ENCODE results near the gene CXCR6.
A peak's percentile ranks its signal among the peaks of the same experiment; 100 is the strongest.
"Not testable (repeated sequence)": the region's sequence is repeated elsewhere in the genome, so short reads cannot be mapped to it uniquely, and the experiment has no call there.

Gene CXCR6

DNA sequence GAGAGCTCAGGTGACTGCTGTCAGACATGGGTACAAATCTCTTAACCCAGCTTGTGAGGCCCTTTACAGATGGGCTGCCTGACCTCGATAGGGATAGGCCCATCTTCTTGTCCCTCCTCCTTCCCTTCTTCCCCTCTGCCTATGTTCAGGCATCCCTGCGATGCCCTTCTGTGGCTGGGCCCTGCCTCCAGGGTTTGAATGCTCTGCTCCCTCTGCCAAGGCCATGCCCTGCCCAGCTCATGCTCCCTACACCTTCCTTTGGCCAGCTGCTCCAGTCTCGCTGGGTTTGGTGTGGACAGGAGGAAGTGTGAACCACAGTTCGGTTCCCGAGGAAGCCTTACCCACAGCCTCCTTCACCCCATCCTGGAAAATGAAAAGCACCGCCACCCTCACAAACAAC lies 48.1 kb downstream of the CXCR6 start:
- DNase-seq: no peak

DNA sequence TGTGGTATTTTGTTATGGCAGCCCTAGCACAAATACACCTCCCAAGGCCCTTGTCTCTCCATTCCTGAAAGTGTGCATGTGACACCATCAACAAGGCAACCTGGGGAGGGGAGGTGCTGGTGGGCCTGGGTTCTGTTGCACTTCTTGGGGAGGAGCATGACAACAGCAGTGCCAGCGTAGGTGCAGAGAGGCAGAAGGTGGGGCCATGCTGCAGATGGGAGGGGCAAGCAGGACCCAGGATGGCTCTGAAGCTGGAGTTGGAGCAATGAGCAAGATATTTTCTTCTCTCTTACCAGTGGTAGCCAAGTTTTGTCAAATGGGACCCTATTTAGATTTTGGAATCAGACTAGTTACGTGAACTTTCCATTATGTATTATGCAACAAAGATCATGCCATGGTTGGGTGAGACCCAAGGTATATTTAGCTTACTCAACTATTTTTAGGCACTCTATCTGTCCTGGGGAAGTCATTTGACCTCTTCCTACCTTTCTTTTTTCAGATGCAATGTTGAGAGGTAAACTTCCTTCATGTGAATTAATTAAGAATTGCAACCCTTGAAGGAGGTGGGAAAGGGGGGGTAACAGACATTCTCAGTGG lies 49.0 kb downstream of the CXCR6 start:
- DNase-seq: no peak

DNA sequence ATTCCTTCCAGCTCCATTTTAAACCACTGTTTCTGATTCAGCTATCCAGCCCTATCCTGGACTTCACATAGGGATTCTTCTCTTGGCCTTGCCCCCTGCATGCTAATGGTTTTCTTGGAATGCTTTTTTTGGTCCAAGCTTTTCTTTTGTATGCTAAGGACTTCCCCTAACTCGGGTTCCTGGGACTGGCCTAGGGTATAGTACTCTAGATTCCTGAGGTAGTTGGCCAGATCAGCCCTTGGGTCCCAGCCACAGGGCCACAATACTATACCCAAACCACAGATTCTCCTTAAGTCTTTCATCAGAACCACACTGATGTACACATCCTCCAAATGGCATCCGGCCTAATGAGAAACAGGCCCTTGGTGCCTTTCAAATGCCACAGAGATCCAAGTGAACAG lies 49.6 kb downstream of the CXCR6 start:
- no peak for DNase-seq

DNA sequence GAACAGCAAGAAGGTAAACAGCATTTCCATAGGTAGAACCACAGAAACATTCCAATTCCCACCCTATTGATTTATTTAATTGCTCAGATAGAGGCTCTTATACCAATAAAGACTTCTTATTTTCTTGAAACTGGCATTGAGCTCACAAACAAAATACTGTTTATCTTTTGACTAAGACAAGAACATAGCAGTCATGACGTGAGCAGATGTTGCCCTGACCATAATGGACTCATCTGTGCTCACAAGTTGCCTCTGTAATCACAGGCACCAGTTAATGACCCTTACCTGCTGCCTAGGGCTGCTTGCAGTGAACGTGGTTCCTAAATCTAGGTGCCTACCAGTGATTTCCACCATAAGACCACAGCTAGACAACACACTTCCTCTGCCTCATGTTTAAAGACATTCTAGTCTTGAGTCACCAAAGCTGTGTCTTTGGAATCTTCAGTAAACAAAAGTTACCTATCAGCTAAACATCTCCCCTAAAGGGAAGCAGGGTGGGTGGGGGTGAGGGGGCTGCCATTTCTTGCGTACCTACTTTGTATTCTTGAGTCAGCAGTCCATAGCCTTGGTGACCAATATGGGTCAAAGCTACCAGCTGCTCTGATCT lies 50.3 kb downstream of the CXCR6 start:
- DNase-seq: no peak

DNA sequence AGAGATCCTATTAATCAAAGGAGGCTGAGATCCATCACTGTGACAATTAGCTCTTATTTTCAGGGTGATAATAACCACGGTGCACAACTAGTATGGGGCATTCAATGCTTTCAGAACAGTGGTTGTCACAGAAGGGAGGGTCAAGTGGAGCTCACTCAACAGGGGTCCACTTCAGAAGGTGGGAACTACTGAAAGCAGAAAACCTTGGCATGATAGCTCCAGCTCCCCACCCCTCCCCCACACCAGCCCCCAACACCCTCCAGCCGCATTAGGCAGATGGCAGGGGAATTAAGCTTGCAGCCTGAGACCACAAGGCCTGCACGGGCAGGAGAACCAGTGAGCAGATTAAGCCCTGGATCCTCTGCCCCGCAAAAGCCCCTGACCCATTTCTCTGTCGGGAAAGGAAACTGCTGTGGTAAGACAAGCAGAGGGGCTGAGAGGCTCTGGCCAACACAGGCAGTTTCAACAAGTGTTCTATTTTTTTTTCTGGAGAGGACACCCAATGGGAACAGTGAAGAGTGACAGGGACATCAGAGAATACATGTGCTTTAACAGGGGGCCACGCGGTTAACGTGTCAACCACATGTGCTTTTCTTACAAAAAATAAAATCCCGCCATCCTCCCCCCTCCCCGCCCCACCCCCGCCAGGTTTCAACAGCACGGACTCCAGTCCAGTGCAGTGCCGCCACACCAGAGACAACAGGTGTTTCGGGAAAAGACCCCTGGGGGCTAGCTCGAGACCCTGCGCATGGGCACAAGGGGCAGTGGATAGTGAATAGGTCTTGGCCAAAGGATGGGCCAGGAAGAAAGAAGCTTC lies 51.4 kb downstream of the CXCR6 start:
- DNase-seq: peak; percentile 72

DNA sequence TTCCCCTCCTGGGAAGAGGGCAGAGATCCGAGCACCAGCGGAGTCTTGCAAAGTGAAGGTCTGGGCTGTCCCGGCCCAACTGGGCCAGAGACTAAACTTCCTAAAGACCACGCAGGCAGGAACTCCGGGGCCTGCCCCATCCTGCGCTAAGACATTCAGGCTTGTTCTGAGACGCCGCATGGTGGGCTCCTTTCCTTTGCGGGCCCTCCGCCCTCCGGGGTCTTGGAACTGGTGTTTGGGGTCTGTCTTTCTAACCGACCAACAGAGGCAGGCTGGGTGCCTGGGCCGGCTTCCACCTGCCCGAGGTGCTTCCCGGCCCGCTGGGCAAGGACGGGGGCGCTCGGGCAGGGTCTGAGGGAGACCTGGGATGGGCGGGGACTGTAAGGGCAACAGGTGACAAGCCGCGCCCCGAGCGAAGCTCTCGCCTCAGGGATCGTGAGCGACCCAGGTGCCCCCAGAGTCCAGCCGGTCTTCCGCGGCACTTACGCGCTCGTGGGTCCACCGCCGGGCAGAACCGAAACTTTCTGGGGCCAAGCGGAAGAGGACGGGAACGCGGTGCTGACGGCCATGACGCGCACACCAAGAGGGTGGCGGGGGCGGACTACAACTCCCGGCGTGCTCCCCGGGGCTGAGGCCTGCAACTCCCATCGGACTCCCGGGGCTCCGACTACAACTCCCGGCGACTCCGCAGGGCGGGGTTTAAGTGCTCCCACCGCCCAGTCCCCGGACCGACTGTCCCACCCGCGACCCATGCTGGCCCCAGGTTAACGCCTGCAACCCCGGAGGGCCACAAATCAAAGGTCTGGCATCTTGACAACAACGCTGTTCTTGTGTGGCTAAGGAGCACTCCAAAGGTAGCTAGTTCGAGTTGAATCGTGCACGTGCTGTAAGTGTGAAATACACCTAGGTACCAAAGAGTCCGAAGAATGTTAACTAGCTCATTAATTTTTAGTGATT lies 52.2 kb downstream of the CXCR6 start, which contains the start of gene FYCO1:
TSS of gene FYCO1 (minus strand) at position 589 of the 957 bp plus-strand sequence. CDS start 10,914 bp downstream, outside the sequence.
- peak; percentile 92 for DNase-seq

DNA sequence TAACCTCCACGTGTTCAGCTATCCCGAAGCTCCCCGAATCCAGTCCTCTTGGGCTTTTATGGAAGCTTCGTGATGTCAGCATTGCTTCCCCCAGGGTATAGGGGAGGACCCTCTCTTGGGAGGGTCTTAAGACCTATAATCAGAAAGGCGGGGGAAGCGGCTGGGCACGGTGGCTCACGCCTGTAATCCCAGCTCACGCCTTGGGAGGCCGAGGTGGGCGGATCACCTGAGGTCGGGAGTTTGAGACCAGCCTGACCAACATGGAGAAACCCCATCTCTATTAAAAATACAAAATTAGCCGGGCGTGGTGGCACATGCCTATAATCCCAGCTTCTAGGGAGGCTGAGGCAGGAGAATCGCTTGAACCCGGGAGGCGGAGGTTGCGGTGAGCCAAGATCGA lies 54.2 kb downstream of the CXCR6 start:
- not testable (repeated sequence) for DNase-seq

DNA sequence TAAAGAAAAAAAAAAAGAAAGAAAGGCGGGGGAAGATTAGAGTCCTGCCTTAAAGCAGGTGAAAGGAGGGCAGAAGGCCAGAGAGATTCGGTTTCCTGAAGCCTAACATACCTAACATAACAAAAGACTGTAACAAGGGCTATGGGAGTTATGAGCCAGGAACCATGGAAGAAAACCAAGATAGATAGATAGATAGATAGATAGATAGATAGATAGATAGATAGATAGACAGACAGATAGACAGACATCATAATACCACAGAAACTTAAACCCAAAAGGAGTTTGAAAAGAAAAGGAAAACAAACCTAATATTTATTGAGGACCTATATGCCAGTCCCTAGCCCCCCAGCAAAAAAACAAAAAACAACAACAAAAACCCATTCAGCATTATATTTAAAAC lies 54.7 kb downstream of the CXCR6 start:
- no peak for DNase-seq

All from activated CD8-positive, alpha-beta memory T cell treated with anti-CD3 and anti-CD28 coated beads, Interleukin-2, amount 50 U/mL, for 48 hours (primary cell).